ENCODE results near the gene BTN2A1. TPM values are rescaled to one million over a fixed set of nuclear protein-coding genes. Genes with fewer than 3 reads are reported as not detected.

The BTN2A1 gene
- total RNA-seq, 1 donor from 2014 or later = 45.1 TPM

- Mint-ChIP-seq H3K36me3 (ENCODE audit: low read depth) (peaks cover 4% of the 10 kb centered on the region), H3K27ac (no peak overlapping the region), H3K4me3 (no peak overlapping the region), H3K27me3 (no peaks in the 10 kb centered on the region), H3K9me3 (peaks cover 6% of the 10 kb centered on the region), H3K4me1 (peaks cover 6% of the 10 kb centered on the region)
- POLR2A ChIA-PET = interaction anchor here (1.2 to 1.7 kb wide), 2 partner anchors 11 kb away, joined by 3 to 5 read pairs; no protein-coding TSS in a partner anchor
- intact Hi-C loops (cut with micrococcal nuclease) = no loop called here
- CTCF ChIA-PET = interaction anchor here (0.9 kb wide), 1 partner anchor 10 kb away, joined by 3 read pairs; no protein-coding TSS in a partner anchor
- TF ChIP-seq, protein P1, sequence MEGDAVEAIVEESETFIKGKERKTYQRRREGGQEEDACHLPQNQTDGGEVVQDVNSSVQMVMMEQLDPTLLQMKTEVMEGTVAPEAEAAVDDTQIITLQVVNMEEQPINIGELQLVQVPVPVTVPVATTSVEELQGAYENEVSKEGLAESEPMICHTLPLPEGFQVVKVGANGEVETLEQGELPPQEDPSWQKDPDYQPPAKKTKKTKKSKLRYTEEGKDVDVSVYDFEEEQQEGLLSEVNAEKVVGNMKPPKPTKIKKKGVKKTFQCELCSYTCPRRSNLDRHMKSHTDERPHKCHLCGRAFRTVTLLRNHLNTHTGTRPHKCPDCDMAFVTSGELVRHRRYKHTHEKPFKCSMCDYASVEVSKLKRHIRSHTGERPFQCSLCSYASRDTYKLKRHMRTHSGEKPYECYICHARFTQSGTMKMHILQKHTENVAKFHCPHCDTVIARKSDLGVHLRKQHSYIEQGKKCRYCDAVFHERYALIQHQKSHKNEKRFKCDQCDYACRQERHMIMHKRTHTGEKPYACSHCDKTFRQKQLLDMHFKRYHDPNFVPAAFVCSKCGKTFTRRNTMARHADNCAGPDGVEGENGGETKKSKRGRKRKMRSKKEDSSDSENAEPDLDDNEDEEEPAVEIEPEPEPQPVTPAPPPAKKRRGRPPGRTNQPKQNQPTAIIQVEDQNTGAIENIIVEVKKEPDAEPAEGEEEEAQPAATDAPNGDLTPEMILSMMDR (IDR thresholded peaks at IDR 0.05) = no peak
- no peak for ATAC-seq (ENCODE audit: low read depth)
- DNase-seq = no peak
These were observed 27.5 kb downstream of the BTN2A1 start for GRCh38 chr6:26485112-26485780.

- no peak for DNase-seq
- TF ChIP-seq, protein P1 (IDR thresholded peaks at IDR 0.05) = no peak
- intact Hi-C loops (cut with micrococcal nuclease) = loop anchor here (2.0 kb wide), 1 partner anchor 16 kb away; no protein-coding TSS in a partner anchor
- no peak overlapping the region for H3K4me3 Mint-ChIP-seq
- peaks cover 6% of the 10 kb centered on the region for H3K9me3 Mint-ChIP-seq
- H3K36me3 Mint-ChIP-seq (ENCODE audit: low read depth) = peaks cover 4% of the 10 kb centered on the region
- H3K27ac Mint-ChIP-seq = no peak overlapping the region
- ChIA-PET CTCF (no interaction called here), POLR2A (no interaction called here)
- no peak for ATAC-seq (ENCODE audit: low read depth)
- no peaks in the 10 kb centered on the region for H3K4me1 Mint-ChIP-seq
- no peaks in the 10 kb centered on the region for H3K27me3 Mint-ChIP-seq
These were observed 28.6 kb downstream of the BTN2A1 start for GRCh38 chr6:26486358-26486757.

DNA sequence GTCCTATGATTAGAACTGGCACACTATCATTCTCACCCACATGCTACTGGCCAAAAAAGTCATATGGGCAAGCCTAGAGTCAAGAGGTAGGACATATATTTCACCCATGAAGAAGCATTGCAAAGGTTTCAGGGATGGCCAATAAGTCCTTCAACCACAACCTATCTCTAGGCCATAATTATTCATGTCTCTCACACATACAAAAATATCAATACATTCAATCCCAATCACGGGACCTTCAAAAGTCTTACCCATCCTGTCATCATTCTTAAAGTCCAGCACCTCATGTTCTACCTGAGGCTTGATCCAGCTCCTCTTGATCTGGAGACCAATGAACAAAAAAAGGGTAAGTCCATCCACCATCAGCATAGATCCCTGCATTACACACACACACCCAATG lies 29.7 kb downstream of the BTN2A1 start:
- no peak for ATAC-seq (ENCODE audit: low read depth)
- H3K9me3 Mint-ChIP-seq = peaks cover 6% of the 10 kb centered on the region
- no peaks in the 10 kb centered on the region for H3K27me3 Mint-ChIP-seq
- no peak for DNase-seq
- no peaks in the 10 kb centered on the region for H3K4me1 Mint-ChIP-seq
- no peak overlapping the region for H3K4me3 Mint-ChIP-seq
- peaks cover 4% of the 10 kb centered on the region for H3K36me3 Mint-ChIP-seq (ENCODE audit: low read depth)
- intact Hi-C loops (cut with micrococcal nuclease) = loop anchor here (2.0 kb wide), 1 partner anchor 15 kb away; no protein-coding TSS in a partner anchor
- POLR2A ChIA-PET = no interaction called here
- TF ChIP-seq, protein P1 (IDR thresholded peaks at IDR 0.05) = no peak
- no peak overlapping the region for H3K27ac Mint-ChIP-seq
- CTCF ChIA-PET = no interaction called here

DNA sequence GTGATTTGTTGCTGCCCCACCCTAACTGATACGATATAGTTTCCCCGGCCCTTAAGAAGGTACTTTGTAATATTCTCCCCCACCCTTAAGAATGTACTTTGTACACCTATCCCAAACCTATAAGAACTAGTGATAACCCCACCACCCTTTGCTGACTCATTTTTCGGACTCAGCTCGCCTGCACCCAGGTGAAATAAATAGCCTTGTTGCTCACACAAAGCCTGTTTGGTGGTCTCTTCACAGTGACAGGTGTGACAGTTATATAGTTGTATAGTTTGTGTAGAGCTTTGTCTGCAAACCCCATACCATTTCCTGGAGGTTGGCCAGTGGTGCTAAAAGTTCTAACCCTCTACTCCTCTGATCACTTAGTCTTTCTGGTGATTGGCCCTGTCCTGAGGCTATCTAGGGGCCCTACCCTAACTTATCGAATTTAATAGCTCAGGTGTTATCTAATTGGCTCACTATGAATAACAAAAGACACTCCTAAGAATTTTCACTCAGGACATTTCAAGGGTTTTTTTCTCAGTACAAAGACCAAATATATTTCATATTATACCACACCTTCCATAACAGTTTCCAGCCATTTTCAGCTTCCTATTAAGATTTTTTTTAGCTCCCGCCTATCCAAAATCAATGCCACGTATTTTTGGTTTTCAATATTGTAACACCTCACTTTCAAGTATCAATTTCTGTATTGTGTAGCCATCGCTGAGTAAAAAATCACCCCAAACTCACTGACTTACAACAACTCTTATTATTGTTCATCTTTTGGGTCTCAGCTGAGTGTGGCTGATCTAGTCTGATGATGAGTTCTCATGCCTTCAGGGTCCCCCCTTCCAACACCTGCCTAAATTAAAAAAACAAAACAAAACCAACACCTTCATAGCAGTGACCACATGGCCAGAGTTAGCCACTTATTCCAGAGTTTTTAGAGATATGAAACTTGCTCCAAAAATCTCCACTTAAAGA lies 32.5 kb downstream of the BTN2A1 start:
- no peak overlapping the region for H3K27ac Mint-ChIP-seq
- no peaks in the 10 kb centered on the region for H3K4me1 Mint-ChIP-seq
- DNase-seq (no peak), ATAC-seq (ENCODE audit: low read depth) (no peak)
- peaks cover 6% of the 10 kb centered on the region for H3K9me3 Mint-ChIP-seq
- H3K27me3 Mint-ChIP-seq = no peaks in the 10 kb centered on the region
- intact Hi-C loops (cut with micrococcal nuclease) = no loop called here
- no peak overlapping the region for H3K4me3 Mint-ChIP-seq
- POLR2A ChIA-PET = interaction anchor here (1.2 kb wide), 1 partner anchor 16 kb away, joined by 6 read pairs; no protein-coding TSS in a partner anchor
- TF ChIP-seq, protein P1 (IDR thresholded peaks at IDR 0.05) = no peak
- peaks cover 4% of the 10 kb centered on the region for H3K36me3 Mint-ChIP-seq (ENCODE audit: low read depth)
- CTCF ChIA-PET = no interaction called here

DNA sequence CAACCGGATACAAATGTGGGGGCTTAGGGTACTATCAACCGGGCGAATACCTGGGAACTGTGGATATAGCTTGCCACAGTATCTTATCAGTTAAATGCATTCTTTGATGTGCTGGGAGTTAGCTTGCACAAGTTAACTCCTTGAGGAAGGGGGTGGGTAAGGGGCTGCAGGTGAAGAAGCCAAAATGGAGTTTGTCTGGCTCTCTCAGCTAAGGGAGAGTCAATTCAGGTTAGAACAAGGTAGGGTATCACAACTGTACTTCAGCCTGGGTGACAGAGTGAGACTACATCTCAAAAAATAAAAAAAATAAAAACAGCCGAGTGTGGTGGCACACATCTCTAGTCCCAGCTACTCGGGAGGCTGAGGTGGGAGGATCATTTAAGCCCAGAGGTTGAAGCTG lies 33.8 kb downstream of the BTN2A1 start:
- CTCF ChIA-PET = no interaction called here
- Mint-ChIP-seq H3K4me1 (no peaks in the 10 kb centered on the region), H3K27ac (no peak overlapping the region), H3K4me3 (no peak overlapping the region), H3K9me3 (peaks cover 6% of the 10 kb centered on the region), H3K36me3 (ENCODE audit: low read depth) (peaks cover 4% of the 10 kb centered on the region), H3K27me3 (no peaks in the 10 kb centered on the region)
- intact Hi-C loops (cut with micrococcal nuclease) = no loop called here
- ATAC-seq (ENCODE audit: low read depth) (no peak), DNase-seq (no peak)
- TF ChIP-seq, protein P1 (IDR thresholded peaks at IDR 0.05) = no peak
- POLR2A ChIA-PET = no interaction called here
